Spinal cord (tissue), 10 donors: ENCODE measurements around the gene TBX19. TPM values are rescaled to one million over a fixed set of nuclear protein-coding genes. Genes with fewer than 3 reads are reported as not detected.

Source experiments
- DNase-seq, 6 donors: peaks; one replicate each; pipeline versions ENCODE4 v3.0.0 to v3.0.0-alpha.2; 2013 to 2015; ENCODE audit warnings: low spot score in 6 of 6, low read depth in 4 of 6
- H3K27ac ChIP-seq: one replicate; pipeline ENCODE4 v1.5.1; 2013; ENCODE audit warnings: low read depth, low read length, control low read depth
- H3K27me3 ChIP-seq: one replicate; pipeline ENCODE4 v1.6.1; 2013; ENCODE audit warnings: low read length; ENCODE audit not compliant: control insufficient read depth, insufficient read depth
- H3K36me3 ChIP-seq: one replicate; pipeline ENCODE4 v1.6.1; 2013; ENCODE audit warnings: low read length; ENCODE audit not compliant: control insufficient read depth, insufficient read depth
- H3K4me1 ChIP-seq: one replicate; pipeline ENCODE4 v1.6.1; 2013; ENCODE audit warnings: low read length; ENCODE audit not compliant: control insufficient read depth, insufficient read depth
- H3K4me3 ChIP-seq: one replicate; pipeline ENCODE4 v1.5.1; 2013; ENCODE audit warnings: low read depth, low read length, control low read depth
- H3K9me3 ChIP-seq: one replicate; pipeline ENCODE4 v1.6.1; 2013; ENCODE audit warnings: low read length; ENCODE audit not compliant: control insufficient read depth, insufficient read depth
- WGBS: methylation state at CpG from one replicate; pipeline ENCODE4 v1.1.5; 2013; ENCODE audit warnings: missing lambda C conversion rate; ENCODE audit not compliant: insufficient coverage; 5-methylcytosine and 5-hydroxymethylcytosine counted together
- polyA plus RNA-seq, 2 donors: library from polyadenylated mRNA; unstranded; fragments of 120-200 nt; gene quantifications; one replicate each; pipeline ENCODE4 v1.2.1, GENCODE V29; 2013; ENCODE audit not compliant: insufficient read length in 2 of 2
- total RNA-seq, 2 donors: library from RNA; depleted of rRNA in 1 of 2; stranded (reverse); fragments of 120-200 nt in 1 of 2; fragments of >200 nt in 1 of 2; gene quantifications; one replicate each; pipeline versions ENCODE4 v1.2.3 to v1.2.4, GENCODE V29; 2013 to 2014
- donor health status: healthy.

TBX19 gene
- total and polyA plus RNA-seq, 4 donors: 0.50 to 2.0 (median 1.3) TPM

GRCh38 chr1:168252204-168252733 lies 28.4 kb upstream of the TBX19 start:
- Histone ChIP-seq H3K27me3 (no peaks in the 10 kb centered on the region), H3K36me3 (no peaks in the 10 kb centered on the region), H3K9me3 (peaks cover 6% of the 10 kb centered on the region), H3K27ac (no peak overlapping the region), H3K4me1 (peaks cover 7% of the 10 kb centered on the region), H3K4me3 (no peak overlapping the region)
- no peak for DNase-seq
- 100% methylated on average over 1 of the region's 3 CpGs for WGBS

GRCh38 chr1:168256164-168256563 lies 24.5 kb upstream of the TBX19 start:
- no peaks in the 10 kb centered on the region for H3K4me1 ChIP-seq
- H3K9me3 ChIP-seq: peaks cover 6% of the 10 kb centered on the region
- H3K27ac ChIP-seq: no peak overlapping the region
- DNase-seq: no peak
- H3K27me3 ChIP-seq: no peaks in the 10 kb centered on the region
- WGBS: 100% methylated on average over 1 of the region's 2 CpGs
- H3K4me3 ChIP-seq: no peak overlapping the region
- no peaks in the 10 kb centered on the region for H3K36me3 ChIP-seq

GRCh38 chr1:168257397-168257796 lies 23.3 kb upstream of the TBX19 start:
- no peak for DNase-seq
- H3K4me3 ChIP-seq: no peak overlapping the region
- H3K9me3 ChIP-seq: peaks cover 6% of the 10 kb centered on the region
- H3K36me3 ChIP-seq: no peaks in the 10 kb centered on the region
- no peak overlapping the region for H3K27ac ChIP-seq
- H3K27me3 ChIP-seq: no peaks in the 10 kb centered on the region
- WGBS: no CpG with 5 or more reads among the region's 2 CpGs
- H3K4me1 ChIP-seq: no peaks in the 10 kb centered on the region

- Histone ChIP-seq H3K27me3 (no peaks in the 10 kb centered on the region), H3K27ac (no peak overlapping the region), H3K4me1 (no peaks in the 10 kb centered on the region), H3K9me3 (peaks cover 6% of the 10 kb centered on the region), H3K4me3 (no peak overlapping the region), H3K36me3 (no peaks in the 10 kb centered on the region)
- no peak for DNase-seq
- no CpG with 5 or more reads among the region's 1 CpG for WGBS
Observed at GRCh38 chr1:168259567-168259966, 21.1 kb upstream of the TBX19 start.

- H3K9me3 ChIP-seq: peaks cover 6% of the 10 kb centered on the region
- H3K36me3 ChIP-seq: no peaks in the 10 kb centered on the region
- no peaks in the 10 kb centered on the region for H3K4me1 ChIP-seq
- no peak overlapping the region for H3K27ac ChIP-seq
- no peak overlapping the region for H3K4me3 ChIP-seq
- 82% methylated on average over 3 of the region's 3 CpGs for WGBS
- no peak for DNase-seq
- no peaks in the 10 kb centered on the region for H3K27me3 ChIP-seq
Observed at GRCh38 chr1:168260393-168260792, 20.3 kb upstream of the TBX19 start.

- Histone ChIP-seq H3K4me1 (no peaks in the 10 kb centered on the region), H3K9me3 (peaks cover under 1% of the 10 kb centered on the region), H3K4me3 (no peak overlapping the region), H3K27me3 (no peaks in the 10 kb centered on the region), H3K36me3 (no peaks in the 10 kb centered on the region), H3K27ac (no peak overlapping the region)
- peak in 1 of 6 donors; percentile 25 for DNase-seq
- 86% methylated on average over 2 of the region's 2 CpGs for WGBS
Observed at GRCh38 chr1:168261390-168261789, 19.3 kb upstream of the TBX19 start.

GRCh38 chr1:168263130-168263529 lies 17.5 kb upstream of the TBX19 start:
- H3K36me3 ChIP-seq: no peaks in the 10 kb centered on the region
- no CpG with 5 or more reads among the region's 4 CpGs for WGBS
- no peak overlapping the region for H3K27ac ChIP-seq

GRCh38 chr1:168264296-168264695 lies 16.4 kb upstream of the TBX19 start:
- Histone ChIP-seq H3K27me3 (no peaks in the 10 kb centered on the region), H3K36me3 (no peaks in the 10 kb centered on the region), H3K9me3 (no peaks in the 10 kb centered on the region), H3K27ac (no peak overlapping the region), H3K4me3 (no peak overlapping the region), H3K4me1 (no peaks in the 10 kb centered on the region)
- 97% methylated on average over 3 of the region's 7 CpGs for whole genome bisulfite sequencing
- no peak for DNase-seq

More at GRCh38 chr1:168263130-168263529, 17.5 kb upstream of the TBX19 start:
- Histone ChIP-seq H3K4me1 (no peaks in the 10 kb centered on the region), H3K27me3 (no peaks in the 10 kb centered on the region), H3K4me3 (no peak overlapping the region), H3K9me3 (no peaks in the 10 kb centered on the region)
- DNase-seq: no peak

GRCh38 chr1:168265596-168265995 lies 15.1 kb upstream of the TBX19 start:
- WGBS: 100% methylated on average over 1 of the region's 1 CpG
- no peak for DNase-seq
- no peaks in the 10 kb centered on the region for H3K9me3 ChIP-seq
- H3K27ac ChIP-seq: no peak overlapping the region
- no peaks in the 10 kb centered on the region for H3K27me3 ChIP-seq
- no peak overlapping the region for H3K4me3 ChIP-seq
- no peaks in the 10 kb centered on the region for H3K4me1 ChIP-seq
- H3K36me3 ChIP-seq: no peaks in the 10 kb centered on the region

GRCh38 chr1:168266644-168267186 lies 14.0 kb upstream of the TBX19 start:
- no peaks in the 10 kb centered on the region for H3K4me1 ChIP-seq
- no peaks in the 10 kb centered on the region for H3K9me3 ChIP-seq
- no peaks in the 10 kb centered on the region for H3K36me3 ChIP-seq
- no peak overlapping the region for H3K27ac ChIP-seq
- no peak for DNase-seq
- 91% methylated on average over 6 of the region's 6 CpGs for WGBS
- H3K4me3 ChIP-seq: no peak overlapping the region
- H3K27me3 ChIP-seq: no peaks in the 10 kb centered on the region
